ENCODE measurements around the gene THOC2.
"Not testable (repeated sequence)": the region's sequence is repeated elsewhere in the genome, so short reads cannot be mapped to it uniquely, and the experiment has no call there.

Gene THOC2

DNA sequence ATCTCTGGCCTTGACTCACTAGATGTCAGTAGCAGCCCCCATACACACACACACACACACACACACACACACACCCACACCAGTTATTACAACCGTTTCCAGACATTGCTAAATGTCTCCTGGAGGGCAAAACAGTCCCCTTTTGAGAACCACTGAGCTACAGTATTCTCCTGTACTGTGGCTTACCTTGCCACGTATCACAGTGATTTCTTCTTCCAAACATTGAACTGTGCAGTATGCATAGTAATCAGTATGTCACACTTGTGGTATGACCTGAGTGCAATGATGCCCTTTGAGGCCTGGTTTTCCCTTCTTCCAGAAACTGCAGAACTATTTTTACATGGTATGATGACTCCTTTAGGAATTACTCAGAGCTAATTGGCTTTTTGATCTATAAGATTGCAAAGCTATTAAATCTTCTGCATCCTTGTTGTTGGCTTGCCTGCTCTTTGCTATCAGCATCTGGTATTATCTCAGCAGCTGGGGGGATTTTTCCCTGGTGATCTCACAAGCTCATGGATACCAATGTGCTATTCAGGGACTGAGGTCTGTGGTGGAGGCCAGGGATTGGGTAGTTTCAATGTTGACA, 3.6 kb upstream of the THOC2 start:
- in situ Hi-C loops (cut with MboI; ENCODE audit: low sequenced_read_pairs) = no loop called here

GRCh38 chrX:123735137-123735536, 2.3 kb upstream of the THOC2 start:
- in situ Hi-C loops (cut with MboI; ENCODE audit: low sequenced_read_pairs) = not testable (repeated sequence)

GRCh38 chrX:123734079-123734478, 1.2 kb upstream of the THOC2 start:
- in situ Hi-C loops (cut with MboI; ENCODE audit: low sequenced_read_pairs) = not testable (repeated sequence)

DNA sequence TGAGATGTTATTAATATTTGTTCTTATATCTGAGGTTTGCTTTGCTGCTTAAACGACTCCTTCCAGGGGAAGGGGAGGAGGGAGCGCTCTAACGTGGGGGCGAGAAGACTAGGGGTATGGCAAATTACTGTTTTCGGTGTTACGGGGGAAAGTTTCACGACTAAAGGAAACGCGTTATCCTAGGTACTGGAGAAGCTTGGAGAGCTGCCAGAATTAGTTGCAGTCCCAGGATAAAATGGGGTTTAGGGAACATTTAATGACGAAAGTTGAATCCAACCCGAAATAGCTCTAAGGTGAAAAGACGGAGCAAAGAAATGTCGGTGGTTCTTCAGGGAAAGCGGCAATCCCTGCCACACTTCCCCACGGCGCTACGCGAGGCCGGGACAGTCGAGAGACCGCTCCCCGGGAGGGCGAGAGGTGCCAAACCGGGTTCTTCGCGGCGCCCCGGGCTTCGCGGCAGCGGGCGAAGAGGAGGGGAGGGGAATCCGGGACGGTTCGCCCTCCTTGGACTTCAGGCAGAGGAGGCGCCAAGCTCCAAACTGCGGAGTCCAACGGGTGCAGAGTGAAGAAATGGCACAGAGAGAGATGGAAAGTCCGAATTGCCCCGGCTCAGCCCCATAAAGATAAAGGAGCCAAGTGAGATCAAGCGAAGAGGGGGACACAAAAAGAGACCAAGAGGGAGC, 724 bp downstream of the THOC2 start:
- in situ Hi-C loops (cut with MboI; ENCODE audit: low sequenced_read_pairs) = no loop called here

GRCh38 chrX:123731258-123731986, 1.4 kb downstream of the THOC2 start:
- in situ Hi-C loops (cut with MboI; ENCODE audit: low sequenced_read_pairs) = no loop called here

- in situ Hi-C loops (cut with MboI; ENCODE audit: low sequenced_read_pairs) = no loop called here
These were observed 4.3 kb downstream of the THOC2 start for GRCh38 chrX:123728554-123728953.

DNA sequence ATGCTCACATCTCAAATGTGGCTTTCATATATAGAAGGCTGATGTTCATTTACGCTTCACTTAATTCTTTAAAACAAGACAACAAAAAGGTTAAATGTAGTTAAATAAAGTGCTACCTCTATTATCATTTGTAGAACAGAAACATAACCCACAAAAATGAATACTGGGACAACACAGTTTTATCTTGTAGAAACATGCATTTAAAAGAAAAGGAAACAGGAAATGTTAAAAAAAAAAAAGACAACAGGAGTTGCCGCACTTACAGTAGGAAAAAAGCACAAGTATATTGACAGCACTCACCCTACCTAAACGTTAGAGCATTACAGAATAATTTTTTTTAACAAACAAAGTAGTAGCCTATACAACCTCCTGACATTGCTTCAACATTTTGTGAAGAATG, 4.8 kb downstream of the THOC2 start:
- in situ Hi-C loops (cut with MboI; ENCODE audit: low sequenced_read_pairs) = no loop called here

DNA sequence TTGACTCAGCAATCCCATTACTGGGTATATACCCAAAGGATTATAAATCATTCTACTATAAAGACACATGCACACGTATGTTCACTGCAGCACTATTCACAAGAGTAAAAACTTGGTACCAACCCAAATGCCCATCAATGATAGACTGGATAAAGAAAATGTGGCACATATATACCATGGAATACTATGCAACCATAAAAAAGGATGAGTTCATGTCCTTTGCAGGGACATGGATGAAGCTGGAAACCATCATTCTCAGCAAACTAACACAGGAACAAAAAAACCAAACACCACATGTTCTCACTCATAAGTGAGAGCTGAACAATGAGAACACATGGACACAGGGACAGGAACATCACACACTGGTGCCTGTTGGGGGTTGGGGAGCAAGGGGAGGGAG, 10.7 kb downstream of the THOC2 start:
- in situ Hi-C loops (cut with MboI; ENCODE audit: low sequenced_read_pairs) = not testable (repeated sequence)

DNA sequence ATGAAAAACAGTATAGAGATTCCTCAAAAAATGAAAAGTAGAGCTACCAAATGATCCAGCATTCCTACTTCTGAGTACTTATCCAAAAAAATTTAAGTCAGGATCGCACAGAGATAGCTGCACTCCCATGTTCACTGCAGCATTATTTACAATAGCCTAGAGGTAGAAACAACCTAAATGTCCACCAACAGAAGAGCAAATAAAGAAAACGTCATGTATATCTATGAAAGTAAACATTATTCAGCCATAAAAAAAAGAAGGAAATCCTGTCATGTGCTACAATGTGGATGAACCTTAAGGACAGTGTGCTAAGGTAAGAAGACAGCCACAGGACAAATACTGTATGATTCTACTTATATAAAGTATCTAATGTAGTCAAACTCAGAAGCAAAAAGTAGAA, 12.4 kb downstream of the THOC2 start:
- in situ Hi-C loops (cut with MboI; ENCODE audit: low sequenced_read_pairs) = no loop called here

DNA sequence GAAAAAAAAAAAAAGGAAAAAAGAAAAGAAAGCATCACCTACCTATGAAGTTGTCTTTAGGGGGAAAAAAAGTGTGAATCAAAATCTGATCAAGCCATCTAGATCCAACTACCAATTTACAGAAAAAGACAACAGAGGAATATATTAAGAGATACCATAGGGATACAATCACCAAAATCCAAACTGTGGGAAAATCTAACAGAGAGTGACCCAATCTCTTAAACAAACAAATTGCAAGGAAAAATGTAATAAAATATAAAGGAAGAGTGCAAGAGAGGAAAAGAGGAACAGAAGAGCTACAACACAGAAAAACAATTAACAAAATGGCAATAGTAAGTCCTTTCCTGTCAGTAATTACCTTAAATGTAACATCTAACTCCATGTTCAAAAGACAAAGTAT, 19.0 kb downstream of the THOC2 start:
- in situ Hi-C loops (cut with MboI; ENCODE audit: low sequenced_read_pairs) = no loop called here

DNA sequence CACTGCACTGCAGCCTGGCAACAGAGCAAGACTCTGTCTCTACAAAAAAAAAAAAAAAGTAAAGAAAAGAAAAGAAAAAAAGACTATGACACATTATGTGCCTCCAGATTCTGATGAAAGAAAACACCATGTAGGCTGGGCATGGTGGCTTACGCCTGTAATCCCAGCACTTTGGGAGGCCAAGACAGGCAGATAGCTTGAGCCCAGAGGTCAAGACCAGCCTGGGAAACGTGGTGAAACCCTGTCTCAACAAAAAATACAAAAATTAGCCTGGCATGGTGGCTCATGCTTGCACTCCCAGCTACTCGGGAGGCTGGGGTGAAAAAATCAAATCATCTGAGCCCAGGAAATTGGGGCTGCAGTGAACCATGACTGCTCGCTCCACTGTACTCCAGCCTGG, 19.4 kb downstream of the THOC2 start:
- in situ Hi-C loops (cut with MboI; ENCODE audit: low sequenced_read_pairs) = no loop called here

- in situ Hi-C loops (cut with MboI; ENCODE audit: low sequenced_read_pairs) = not testable (repeated sequence)
These were observed 21.7 kb downstream of the THOC2 start for GRCh38 chrX:123711201-123711600.

- in situ Hi-C loops (cut with MboI; ENCODE audit: low sequenced_read_pairs) = no loop called here
These were observed 28.1 kb downstream of the THOC2 start for GRCh38 chrX:123704781-123705180.

- in situ Hi-C loops (cut with MboI; ENCODE audit: low sequenced_read_pairs) = no loop called here
These were observed 33.8 kb downstream of the THOC2 start for GRCh38 chrX:123698979-123699520.

GRCh38 chrX:123696334-123696733, 36.5 kb downstream of the THOC2 start:
- in situ Hi-C loops (cut with MboI; ENCODE audit: low sequenced_read_pairs) = no loop called here

GRCh38 chrX:123695242-123695641, 37.6 kb downstream of the THOC2 start:
- in situ Hi-C loops (cut with MboI; ENCODE audit: low sequenced_read_pairs) = no loop called here

DNA sequence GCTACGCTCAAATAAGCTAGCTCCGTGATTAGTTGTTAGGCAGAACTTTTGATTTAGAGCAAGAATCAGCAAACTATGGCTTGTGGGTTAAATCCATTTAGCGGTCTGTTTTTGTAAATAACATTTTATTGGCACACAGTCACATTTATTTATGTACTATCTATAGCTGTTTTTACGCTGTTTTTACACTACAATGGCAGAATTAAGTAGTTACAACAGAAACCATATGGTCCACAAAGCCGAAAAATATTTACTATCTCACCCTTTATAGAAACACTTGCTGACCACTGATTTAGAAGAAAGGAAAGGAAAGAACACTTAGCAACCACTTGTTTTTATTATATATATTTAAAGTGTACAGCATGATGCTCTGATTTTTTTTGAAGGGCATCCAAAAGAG, 41.1 kb downstream of the THOC2 start:
- in situ Hi-C loops (cut with MboI; ENCODE audit: low sequenced_read_pairs) = no loop called here

DNA sequence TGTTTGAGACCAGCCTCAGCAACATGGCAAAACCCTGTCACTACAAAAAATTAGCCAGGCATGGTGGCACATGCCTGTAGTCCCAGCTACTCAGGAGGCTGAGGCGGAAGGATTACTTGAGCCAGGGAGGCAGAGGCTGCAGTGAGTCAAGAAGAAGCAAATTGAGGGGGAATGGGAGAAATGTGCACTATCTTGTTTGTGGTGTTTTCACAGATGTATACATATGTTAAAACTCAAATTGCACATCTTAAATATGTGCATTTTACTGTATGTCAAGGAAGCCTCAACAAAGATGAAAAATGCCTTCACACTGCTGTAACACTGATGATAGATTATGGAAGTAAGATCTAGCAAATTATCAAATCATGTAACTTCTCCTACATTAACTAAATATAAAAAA, 44.3 kb downstream of the THOC2 start:
- in situ Hi-C loops (cut with MboI; ENCODE audit: low sequenced_read_pairs) = no loop called here

- in situ Hi-C loops (cut with MboI; ENCODE audit: low sequenced_read_pairs) = no loop called here
These were observed 47.6 kb downstream of the THOC2 start for GRCh38 chrX:123685232-123685631.

DNA sequence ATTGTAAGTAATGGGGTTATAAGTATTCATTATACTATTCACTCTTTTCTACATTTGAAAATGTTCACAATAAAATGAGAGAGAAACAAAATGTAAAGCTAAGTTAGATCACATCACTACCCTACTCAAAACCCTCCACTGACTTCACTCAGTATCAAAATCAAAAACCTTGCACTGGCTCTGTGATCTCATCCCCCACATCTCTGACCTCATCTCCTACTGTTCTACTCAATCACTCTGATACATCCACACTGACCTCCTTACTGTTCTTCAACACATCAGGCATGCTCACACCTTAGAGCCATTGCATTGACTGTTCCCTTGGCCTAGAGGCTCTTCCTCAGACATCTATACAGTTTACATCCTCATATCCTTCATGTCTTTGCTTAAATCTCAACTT, 50.7 kb downstream of the THOC2 start:
- in situ Hi-C loops (cut with MboI; ENCODE audit: low sequenced_read_pairs) = no loop called here

- in situ Hi-C loops (cut with MboI; ENCODE audit: low sequenced_read_pairs) = not testable (repeated sequence)
These were observed 53.0 kb downstream of the THOC2 start for GRCh38 chrX:123679733-123680460.
